NCI-H2081 treated with DMSO at 0.1 percent for 48 hours (cell line): ENCODE results near the gene CTNNA1.
"Not testable (repeated sequence)": the region's sequence is repeated elsewhere in the genome, so short reads cannot be mapped to it uniquely, and the experiment has no call there.

Experiments
- DNase-seq: peaks from one replicate; lab custom pipeline; 2025; lab: John Stamatoyannopoulos, UW

Gene CTNNA1

DNA sequence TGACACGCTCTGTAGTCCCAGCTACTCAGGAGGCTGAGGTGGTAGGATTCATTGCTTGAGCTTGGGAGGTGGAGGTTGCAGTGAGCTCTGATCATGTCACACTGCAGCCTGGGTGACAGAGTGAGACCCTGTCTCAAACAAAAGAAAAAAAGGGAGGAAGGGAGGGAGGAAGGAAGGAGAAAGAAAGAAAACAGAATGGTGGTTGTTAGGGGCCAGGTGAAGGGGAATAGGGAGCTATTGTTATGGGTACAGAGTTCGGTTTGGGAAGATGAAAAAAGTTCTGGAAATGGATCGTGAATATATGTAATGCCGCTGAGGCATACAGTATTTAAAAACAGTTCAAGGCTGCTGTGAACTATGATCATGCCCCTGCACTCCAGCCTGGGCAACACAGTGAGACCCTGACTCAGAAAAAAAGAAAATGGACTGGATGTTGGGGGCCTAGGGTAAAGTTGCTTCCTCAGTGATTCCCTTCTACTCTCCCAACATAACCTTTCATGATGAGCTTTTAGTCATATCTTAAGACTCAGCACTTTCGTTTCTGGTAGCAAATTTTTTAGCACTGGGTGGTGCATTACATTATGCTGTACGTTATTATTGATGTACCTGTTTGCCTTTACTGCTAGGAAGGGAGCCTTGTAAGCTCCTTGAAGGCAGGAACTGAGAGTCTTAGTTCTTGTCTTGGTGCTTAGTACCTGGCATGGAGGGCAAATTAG is 4.0 kb downstream of the CTNNA1 start:
- DNase-seq = no peak

DNA sequence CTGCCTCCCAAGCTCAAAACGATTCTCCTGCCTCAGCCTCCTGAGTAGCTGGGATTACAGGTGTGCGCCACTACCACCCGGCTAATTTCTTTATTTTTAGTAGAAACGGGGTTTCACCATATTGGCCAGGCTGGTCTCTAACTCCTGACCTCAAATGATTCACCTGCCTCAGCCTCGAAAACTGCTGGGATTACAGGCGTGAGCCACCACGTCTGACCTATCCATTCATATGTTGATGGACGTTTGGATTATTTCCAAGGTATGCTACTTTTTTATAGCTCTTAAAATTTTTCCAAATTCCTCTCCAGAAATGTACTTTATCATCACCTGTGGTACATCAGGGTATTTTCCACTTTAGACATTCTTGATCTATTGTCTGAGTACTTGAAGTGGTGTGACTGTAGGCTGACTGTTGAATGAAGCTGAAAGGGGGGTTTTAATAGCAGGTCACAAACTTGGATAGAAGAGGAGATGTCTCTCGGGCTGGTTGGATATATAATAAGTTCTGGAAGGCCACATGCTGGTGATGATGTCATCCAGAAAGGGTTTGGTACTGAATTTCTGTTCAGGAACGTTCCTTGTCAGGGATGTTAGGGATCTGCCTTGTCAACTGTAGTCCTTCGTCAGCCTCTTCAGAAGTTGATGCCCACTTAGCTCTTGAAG is 7.4 kb downstream of the CTNNA1 start:
- no peak for DNase-seq

DNA sequence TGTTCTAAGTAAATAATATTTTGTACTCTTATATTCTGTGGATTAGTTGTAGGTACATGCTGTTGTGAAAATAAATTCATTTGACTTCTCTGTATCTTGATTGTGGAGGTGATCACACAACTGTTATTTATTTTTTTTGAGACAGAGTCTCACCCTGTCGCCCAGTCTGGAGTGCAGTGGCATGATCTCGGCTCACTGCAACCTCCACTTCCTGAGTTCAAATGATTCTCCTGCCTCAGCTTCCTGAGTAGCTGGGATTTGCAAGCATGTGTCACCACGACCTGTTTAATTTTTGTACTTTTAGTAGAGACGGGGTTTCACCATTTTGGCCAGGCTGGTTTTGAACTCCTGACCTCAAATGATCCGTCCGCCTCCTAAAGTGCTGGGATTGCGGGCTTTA is 7.9 kb downstream of the CTNNA1 start:
- not testable (repeated sequence) for DNase-seq

GRCh38 chr5:138761670-138762069 is 8.4 kb downstream of the CTNNA1 start:
- not testable (repeated sequence) for DNase-seq

GRCh38 chr5:138762110-138762509 is 8.9 kb downstream of the CTNNA1 start:
- DNase-seq = no peak

- no peak for DNase-seq
Measured at GRCh38 chr5:138763037-138763778, 10.0 kb downstream of the CTNNA1 start.

DNA sequence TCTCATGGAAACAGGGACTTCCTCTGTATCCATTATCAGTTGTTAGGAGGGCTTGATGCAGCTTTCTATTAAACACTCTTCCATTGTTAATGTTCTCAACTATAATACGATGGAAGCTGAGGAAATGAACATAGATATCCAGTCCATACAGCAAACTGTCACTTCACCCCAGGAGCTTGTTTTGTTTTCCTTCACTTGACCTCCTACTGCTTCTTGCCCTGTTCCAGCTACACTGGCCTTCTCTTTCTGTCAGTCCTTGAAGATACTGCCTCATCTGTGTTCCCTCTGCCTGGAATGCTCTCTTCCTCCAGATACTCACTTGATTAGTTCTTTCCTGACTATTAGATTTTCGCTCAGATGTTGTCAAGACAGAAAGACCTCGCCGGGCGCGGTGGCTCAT is 17.1 kb downstream of the CTNNA1 start:
- no peak for DNase-seq

DNA sequence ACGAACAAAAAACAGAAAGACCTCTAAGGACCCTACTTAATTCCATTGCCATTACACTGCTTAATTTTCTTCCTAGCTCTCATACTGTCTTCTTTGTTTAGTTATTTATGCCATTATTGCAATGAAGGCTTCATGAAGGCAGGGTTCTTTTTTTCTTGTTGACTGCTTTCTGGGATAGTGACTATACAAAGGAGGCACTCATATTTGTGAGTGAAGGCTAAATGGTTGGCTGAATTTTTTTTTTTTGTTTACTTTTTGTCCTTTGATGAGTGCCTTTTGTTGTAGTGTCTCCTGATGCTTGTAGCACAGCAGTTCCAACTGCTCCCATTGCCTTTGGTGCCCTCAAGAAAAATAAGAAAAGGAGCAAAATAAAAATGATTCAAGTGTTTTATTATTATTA is 17.8 kb downstream of the CTNNA1 start:
- no peak for DNase-seq

DNA sequence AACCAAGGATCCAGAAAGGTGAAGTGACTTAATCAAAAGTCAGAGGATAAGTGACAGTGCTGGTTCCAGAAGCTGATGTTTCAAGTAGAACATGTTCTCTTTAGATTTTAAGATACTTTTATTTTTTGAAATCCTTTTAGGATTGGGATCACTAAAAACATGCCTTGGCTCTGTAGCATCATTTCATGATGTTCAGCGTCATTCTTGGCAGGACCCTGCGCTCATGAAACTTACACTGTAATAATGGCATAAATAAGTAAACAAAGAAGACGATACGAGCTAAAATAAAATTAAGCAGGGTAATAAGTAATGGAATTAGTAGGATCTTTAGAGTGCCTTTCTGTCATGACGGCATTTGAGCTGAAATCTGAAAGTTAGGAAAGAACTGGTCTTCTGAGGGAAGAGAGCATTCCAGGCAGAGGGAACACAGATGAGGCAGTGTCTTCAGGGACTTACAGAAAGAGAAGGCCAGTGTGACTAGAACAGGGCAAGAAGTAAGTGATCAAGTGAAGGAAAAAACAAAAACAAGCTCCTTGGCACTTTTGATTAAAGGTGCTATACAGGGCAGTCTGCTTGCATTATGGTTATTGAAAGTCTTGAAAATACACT is 19.9 kb downstream of the CTNNA1 start:
- DNase-seq = no peak

DNA sequence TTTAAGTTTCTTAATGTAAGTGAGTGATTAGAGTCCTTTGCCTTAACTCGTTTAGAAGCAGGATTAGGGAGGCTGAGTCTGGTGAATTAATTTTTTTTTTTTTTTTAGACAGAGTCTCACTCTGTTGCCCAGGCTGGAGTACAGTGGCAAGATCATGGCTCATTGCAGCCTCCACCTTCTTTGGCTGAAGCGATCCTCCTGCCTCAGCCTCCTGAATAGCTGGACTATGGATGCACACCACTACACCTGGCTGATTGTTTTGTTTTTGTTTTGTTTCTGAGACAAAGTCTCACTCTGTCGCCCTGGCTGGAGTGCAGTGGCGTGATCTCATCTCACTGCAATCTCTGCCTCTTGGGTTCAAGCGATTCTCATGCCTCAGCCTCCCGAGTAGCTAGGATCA is 20.4 kb downstream of the CTNNA1 start:
- DNase-seq = not testable (repeated sequence)

DNA sequence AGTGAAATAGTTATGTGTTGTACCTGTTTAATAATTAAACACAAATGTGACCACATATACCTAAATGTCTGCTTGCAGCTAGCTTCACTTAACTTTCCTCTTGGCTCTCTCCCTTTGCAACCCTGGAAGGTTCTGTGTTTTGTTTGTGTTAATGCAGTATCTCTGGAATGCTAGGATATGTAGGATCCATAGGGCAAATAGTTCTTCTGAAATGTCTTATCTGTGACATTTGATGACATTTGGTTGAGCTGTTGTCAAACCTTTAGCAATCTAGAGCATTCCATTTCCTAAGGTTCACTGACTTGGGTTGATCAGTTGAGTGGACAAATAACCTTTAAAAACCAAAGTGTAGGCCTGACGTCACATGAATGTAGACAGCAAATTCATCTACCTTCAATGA is 21.8 kb downstream of the CTNNA1 start:
- no peak for DNase-seq

DNA sequence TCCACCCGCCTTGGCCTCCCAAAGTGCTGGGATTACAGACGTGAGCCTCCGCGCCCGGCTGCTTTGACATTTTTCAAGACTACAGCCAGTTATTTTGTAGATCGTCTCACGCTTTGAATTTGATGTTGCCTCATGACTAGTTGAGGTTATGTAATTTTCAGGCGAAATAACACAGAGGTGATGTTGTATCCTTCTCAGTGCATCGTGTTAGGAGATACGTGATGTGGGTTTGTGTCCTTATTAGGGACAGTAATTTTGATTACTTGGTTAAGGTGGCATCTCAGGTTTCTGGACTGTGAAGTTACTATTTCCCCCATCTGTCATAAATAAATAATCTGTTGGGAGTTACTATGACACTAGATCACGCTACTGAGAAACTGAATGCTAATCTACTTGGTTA is 25.0 kb downstream of the CTNNA1 start:
- no peak for DNase-seq

DNA sequence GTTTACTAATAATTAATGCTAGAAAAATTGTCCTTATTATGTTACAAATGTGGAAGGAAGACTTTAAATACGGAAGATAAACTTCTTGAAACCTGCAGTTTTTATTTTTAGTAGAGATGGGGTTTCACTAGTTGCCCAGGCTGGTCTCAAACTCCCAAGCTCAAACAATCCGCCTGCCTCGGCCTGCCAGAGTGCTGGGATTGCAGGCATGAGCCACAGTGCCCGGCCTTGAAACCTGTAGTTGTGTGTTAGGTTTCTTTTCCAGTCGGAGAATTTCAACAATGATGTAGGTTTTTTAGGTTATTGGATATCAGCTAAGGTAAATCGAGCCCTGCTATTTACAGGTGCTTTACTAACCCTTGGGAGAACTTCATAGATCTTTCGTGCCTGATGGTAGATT is 30.8 kb downstream of the CTNNA1 start:
- DNase-seq = no peak

DNA sequence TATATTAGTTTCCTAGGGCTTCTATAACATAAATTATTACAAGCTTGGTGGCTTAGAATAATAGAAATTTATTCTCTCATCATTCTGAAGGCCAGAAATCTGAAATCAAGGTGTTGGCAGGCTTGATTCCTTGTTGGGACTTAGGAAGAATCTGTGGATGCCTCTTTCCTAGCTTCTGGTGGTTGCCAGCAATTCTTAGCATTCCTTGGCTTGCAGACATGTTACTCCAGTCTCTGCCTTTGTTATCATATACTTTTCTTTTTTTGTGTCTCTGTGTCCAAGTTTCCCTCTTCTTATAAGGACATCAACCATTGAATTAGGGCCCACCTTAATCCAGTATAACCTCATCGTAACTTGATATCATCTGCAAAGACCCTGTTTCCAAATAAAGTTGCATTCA is 31.4 kb downstream of the CTNNA1 start:
- DNase-seq = no peak

- DNase-seq = no peak
Measured at GRCh38 chr5:138789771-138790242, 36.6 kb downstream of the CTNNA1 start.

DNA sequence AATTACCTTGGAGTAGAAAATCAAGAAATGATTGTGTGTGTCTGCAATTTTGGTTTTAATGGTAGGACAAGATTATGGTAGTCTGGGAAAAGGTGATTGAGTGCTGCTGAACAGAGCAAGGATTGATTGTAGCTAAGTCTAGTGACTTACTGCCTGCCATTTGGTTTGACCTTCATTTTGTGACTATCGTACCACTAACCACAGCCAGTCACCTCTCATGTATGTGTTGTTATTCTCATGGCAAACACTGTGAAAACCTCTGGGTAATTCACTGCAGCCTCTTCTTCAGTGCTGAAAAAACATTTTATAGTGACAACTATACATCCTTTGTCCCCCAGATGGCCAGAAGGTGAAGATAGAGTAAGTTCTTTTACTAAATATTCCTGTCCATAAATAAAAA is 37.5 kb downstream of the CTNNA1 start:
- no peak for DNase-seq

- no peak for DNase-seq
Measured at GRCh38 chr5:138792195-138792790, 39.1 kb downstream of the CTNNA1 start.

- no peak for DNase-seq
Measured at GRCh38 chr5:138793575-138793974, 40.4 kb downstream of the CTNNA1 start.

DNA sequence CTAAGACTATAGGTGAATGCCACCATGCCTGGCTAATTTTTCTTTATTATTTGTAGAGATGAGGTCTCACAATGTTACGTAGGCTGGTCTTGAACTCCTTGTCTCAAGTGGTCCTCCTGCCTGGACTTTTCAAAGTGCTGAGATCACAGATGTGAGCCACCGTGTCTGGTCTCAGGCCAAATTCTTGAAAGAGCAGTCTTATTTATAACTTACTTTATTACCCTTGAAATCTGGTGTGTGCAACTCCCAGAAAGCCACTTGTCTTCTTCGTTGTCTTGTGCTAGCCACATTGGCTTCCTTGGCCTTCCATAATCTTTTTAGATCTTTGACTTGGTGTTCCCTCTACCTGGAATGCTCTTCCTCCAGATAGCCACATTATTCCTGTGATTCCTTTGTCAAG is 50.1 kb downstream of the CTNNA1 start:
- DNase-seq = no peak

DNA sequence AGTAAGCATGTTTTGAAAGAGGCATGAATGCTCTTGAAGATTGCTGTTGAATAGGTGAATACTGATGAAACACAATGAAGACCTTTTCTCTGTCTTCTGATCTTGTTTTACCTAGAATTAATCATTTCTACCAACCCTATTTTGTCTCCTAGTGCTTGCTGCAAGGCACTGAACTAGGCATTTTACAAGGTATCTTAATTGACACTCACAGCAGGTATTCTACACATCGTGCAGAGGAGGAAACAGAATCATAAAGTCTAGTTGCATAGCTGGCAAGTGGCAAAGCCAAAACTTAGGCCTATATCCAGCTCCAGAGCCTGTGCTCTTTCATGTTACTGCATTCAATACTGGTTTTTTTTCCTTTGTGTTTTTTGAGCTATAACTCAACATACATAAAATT is 50.7 kb downstream of the CTNNA1 start:
- no peak for DNase-seq

DNA sequence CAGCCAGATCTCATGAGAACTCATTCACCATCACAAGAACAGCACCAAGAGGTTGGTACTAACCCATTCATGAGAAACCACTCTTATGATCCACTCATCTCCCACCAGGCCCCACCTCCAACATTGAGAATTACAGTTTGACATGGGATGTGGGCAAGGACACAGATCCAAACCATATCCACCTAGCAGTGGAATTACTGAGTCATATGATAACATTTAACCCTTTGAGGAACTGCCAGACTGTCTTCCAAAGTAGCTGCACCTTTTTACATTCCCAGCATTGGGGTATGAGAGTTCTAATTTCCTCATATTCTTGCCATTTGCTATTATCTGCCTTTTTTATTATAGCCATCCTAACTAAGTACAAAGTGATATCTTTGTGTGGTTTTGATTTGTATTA is 51.9 kb downstream of the CTNNA1 start:
- DNase-seq = no peak

DNA sequence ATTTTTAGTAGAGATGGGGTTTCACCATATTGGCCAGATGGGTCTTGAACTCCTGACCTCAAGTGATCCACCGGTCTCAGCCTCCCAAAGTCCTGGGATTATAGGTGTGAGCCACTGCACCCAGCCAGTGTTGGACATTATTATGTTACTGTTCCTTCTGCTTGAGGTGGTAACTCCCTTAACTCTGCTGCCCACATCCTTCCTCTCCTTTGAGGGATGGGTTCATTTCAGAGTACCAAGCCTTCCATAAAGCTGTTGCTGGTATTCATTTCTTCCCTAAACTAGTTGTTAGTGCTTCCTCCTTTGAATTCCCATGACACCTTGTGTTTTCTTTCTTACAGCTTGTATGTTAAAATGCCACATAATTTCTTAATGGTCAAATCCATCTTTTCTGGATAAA is 54.0 kb downstream of the CTNNA1 start:
- no peak for DNase-seq
